HAP-1 (cell line): ENCODE measurements around the gene GOT1.

ENCODE experiments used
- DNase-seq, 2 experiments: peaks; one replicate each; pipeline ENCODE4 v3.0.0-alpha.2; 2016 to 2020; ENCODE audit warnings: low spot score in 2 of 2
- H3K27me3 ChIP-seq: fragments of 250-450 bp; sonication (Bioruptor Pico); 2 replicates; pipeline ENCODE4 v1.5.1; 2020; ENCODE audit warnings: low read depth, mild to moderate bottlenecking, moderate library complexity
- H3K36me3 ChIP-seq: fragments of 250-450 bp; sonication (Bioruptor Pico); replicated peaks from 2 replicates; pipeline ENCODE4 v1.5.1; 2020; ENCODE audit warnings: mild to moderate bottlenecking
- H3K4me1 ChIP-seq: fragments of 250-450 bp; sonication (Bioruptor Pico); 2 replicates; pipeline ENCODE4 v1.5.1; 2020; ENCODE audit warnings: mild to moderate bottlenecking
- H3K4me3 ChIP-seq: fragments of 250-450 bp; sonication (Bioruptor Pico); 2 replicates; pipeline ENCODE4 v1.5.1; 2020; ENCODE audit warnings: mild to moderate bottlenecking, moderate library complexity
- H3K9me3 ChIP-seq: fragments of 250-450 bp; sonication (Bioruptor Pico); 2 replicates; pipeline ENCODE4 v1.5.1; 2020; ENCODE audit warnings: mild to moderate bottlenecking, moderate library complexity
- in situ Hi-C: fragments of 300-500 bp; cut with MboI; formaldehyde crosslinking; loops from 3 replicates; pipeline ENCODE4 v1.14.3; 2020; ENCODE audit warnings: low sequenced_read_pairs, inconsistent platforms, mixed read lengths

Gene GOT1

DNA sequence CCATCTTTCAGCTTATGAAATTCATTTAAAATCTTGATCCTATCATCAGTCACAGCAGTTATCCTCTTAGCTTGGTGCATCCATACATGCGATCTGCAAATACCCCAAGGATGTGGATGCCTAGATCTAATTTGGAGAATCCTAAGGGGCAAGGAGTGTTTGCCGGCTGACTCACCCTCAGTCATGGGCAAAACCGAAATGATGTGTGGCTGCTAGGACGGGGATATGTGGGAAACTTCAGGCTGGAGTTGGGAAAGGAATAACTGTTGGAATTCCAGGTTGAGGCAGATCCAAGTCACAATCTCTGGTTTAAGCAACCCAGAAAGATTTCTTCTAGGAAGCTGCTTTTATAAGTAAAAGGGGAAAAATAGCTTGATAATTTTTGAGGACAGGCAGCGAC is 19.7 kb upstream of the GOT1 start:
- no peaks in the 10 kb centered on the region for H3K36me3 ChIP-seq
- H3K9me3 ChIP-seq = no peaks in the 10 kb centered on the region
- no peaks in the 10 kb centered on the region for H3K27me3 ChIP-seq
- no peak for DNase-seq
- no peak overlapping the region for H3K4me3 ChIP-seq
- in situ Hi-C loops = no loop called here
- peaks cover 20% of the 10 kb centered on the region for H3K4me1 ChIP-seq

DNA sequence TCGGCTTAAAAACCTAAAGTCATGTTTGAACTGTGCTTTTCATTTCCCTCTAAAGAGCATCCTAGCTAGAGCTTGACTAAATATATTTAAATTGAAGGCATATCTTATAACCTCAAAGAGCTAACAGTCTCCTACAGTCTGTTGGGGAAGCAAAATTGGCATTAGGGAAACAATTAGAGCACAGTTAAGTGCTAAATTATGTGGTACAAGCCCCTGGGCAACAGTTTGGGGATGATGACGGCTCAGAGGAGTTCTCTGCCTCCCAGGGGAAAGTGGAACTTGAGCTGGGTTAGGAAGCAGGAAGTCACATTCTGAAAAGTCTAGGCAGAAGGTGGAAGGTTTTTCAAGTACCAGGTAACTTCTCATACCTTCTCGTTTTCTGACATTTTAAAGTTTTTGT is 18.6 kb upstream of the GOT1 start:
- Histone ChIP-seq H3K27me3 (no peaks in the 10 kb centered on the region), H3K9me3 (no peaks in the 10 kb centered on the region), H3K4me1 (peaks cover 28% of the 10 kb centered on the region), H3K36me3 (no peaks in the 10 kb centered on the region), H3K4me3 (no peak overlapping the region)
- DNase-seq = no peak
- in situ Hi-C loops = no loop called here

DNA sequence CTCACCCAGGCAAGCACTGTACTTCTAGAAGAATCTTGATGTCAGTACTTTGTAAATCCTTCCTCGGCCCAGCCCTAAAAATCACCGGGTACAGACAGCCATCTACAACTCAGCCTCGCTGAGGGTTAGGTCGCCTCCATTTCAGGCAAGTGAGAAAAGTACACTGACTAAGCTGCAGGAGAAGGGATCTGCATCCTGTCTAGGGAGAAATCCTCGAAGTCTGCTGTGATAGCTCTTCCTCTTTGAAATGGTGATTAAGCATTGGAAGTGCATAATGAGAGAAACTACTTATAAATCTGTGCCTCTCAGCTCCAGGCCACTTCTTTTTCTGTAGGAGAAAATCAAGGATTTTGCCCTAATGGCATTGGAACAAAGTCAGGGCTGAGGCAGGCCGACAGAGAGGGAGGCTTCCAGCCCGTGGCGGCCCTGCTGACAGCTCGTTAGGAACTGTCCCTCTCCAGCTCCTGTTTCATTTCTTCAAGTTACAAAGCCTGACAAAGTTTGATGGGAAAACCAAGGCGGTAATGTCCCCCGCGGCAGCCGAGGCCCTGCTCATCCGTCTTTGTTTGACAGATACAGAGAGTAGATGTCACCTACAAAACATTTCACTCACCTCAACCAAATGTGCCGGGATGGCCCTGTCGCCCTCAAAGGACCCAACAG is 14.1 kb upstream of the GOT1 start:
- Histone ChIP-seq H3K4me1 (peaks cover 22% of the 10 kb centered on the region), H3K36me3 (no peaks in the 10 kb centered on the region), H3K27me3 (no peaks in the 10 kb centered on the region), H3K9me3 (no peaks in the 10 kb centered on the region), H3K4me3 (no peak overlapping the region)
- peak; percentile 23 to 55 for DNase-seq
- in situ Hi-C loops = no loop called here

DNA sequence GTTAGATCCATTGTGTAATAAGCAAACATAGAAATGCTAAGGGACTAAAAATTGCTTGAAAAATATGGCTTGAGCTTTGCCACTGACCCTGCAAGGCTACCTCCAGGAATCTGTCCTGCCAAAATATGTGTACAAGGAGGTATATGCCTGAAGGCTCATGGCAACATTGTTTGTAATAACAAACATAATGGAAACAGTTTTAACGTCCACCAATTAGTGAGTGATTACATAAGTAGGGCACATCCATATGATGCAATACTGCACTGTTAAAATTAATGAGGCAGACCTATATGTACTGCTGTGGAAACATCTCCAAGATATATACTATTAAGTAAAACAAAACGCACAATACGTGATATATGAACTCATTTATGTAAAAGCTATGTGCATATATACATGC is 13.1 kb upstream of the GOT1 start:
- H3K27me3 ChIP-seq = no peaks in the 10 kb centered on the region
- H3K4me3 ChIP-seq = no peak overlapping the region
- no peaks in the 10 kb centered on the region for H3K36me3 ChIP-seq
- H3K9me3 ChIP-seq = no peaks in the 10 kb centered on the region
- in situ Hi-C loops = no loop called here
- peaks cover 22% of the 10 kb centered on the region for H3K4me1 ChIP-seq
- no peak for DNase-seq

DNA sequence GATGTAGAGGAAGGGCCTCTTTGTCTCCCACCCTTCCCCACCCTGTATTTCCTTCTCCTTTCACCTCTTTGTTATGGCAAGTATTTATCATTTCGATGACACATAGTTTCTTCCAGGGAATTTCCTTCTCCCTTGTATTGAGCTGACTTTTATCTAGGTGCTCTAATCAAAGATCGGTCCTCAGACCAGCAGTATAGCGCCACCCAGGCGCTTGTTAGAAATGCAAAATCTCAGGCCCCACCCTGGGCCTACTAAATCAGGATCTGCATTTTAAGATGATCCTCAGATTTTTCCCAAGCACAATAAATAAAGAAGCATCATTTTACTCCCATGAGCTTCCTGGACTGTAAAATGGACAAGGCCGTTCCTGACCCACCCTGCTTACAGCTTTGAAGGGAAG is 12.0 kb upstream of the GOT1 start:
- Histone ChIP-seq H3K4me3 (no peak overlapping the region), H3K36me3 (no peaks in the 10 kb centered on the region), H3K4me1 (peaks cover 22% of the 10 kb centered on the region), H3K9me3 (no peaks in the 10 kb centered on the region), H3K27me3 (no peaks in the 10 kb centered on the region)
- in situ Hi-C loops = no loop called here
- DNase-seq = no peak

DNA sequence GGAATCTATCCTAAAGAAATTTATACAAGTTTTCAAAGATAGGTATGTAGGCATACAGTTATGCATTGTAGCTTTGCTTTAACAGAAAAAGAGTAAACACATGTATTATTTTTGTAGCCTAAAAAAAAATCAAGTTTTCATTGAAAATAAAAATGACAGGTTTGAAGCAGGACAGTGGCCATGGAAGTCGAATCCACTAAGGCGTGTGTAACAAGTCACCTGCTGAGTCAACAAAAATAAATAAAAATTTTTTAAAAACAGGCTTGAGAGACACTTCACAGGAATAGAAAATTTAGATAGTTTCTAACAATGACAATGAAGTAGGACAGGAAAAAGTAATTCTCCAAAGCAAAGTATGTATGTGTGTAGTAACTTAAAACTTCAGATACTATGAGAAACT is 8.5 kb upstream of the GOT1 start:
- in situ Hi-C loops = no loop called here
- no peak for DNase-seq
- Histone ChIP-seq H3K9me3 (no peaks in the 10 kb centered on the region), H3K36me3 (no peaks in the 10 kb centered on the region), H3K4me3 (no peak overlapping the region), H3K27me3 (no peaks in the 10 kb centered on the region), H3K4me1 (peaks cover 13% of the 10 kb centered on the region)

DNA sequence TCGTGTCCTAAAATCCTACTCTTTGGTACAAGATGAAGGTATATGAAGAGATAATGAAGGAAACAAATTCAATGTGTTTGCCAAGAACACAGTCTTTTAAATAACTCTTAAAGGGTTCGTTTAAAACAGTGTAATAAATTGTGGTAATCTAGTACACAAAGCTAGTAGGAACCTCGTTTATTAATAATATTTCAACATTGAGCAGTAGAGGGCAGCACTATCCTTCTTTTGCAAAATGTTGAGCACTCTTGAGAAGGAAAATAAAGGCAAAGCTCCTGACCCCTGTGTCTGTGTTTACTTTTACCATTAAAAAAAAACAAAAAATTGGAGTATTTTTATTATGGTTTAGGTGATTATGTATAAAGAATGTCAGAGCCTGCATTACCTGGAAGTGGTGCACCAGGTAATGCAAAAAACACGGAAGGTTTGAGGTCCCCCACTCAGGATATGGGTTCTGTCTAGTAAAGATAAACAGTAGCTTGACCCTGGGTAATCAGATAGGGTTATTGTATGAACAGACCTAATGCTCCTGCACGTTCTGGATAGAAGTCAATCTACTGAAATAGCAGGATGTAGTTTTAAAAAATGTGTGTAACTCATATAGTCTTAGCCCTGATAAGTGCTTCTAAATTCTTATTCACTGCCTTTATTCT is 5.7 kb upstream of the GOT1 start:
- peak; percentile 15 to 55 for DNase-seq
- in situ Hi-C loops = no loop called here
- Histone ChIP-seq H3K27me3 (no peaks in the 10 kb centered on the region), H3K36me3 (peaks cover 6% of the 10 kb centered on the region), H3K4me1 (peaks cover 15% of the 10 kb centered on the region), H3K9me3 (no peaks in the 10 kb centered on the region), H3K4me3 (no peak overlapping the region)

DNA sequence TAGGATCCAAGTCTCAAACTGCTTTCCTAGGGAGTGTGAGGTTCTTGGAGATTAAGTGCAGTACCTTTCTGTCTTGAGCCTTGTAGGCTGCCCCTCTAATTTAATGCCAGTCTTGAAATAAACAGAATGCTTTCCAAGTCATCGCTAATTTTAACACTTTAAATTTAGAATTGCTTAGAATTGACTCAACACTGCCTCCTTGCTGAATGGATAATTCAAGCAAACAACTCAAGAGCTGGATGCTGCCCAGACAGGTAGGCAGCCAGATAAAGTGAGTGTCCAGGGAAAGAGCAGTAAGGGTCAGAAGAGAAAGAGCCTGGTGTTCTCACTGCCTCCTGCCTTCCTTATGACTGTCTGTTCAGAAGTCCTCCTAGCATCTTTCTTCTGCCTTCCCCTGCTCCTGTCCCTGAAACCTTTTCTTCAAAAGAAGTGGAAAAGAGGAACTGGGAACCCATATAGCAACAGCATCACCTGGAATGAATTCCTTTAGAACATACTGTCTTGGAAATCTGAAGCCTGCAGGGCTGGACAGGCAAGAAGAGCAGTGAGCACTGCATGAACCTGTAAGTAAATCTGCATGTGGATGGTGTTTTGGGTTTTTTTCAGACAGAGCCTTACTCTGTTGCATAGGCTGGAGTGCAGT is 3.1 kb upstream of the GOT1 start:
- no peaks in the 10 kb centered on the region for H3K27me3 ChIP-seq
- in situ Hi-C loops = loop anchor here (5.0 kb wide), 2 partner anchors 99 to 179 kb away; partner anchors contain the start of gene NKX2-3
- no peak overlapping the region for H3K4me3 ChIP-seq
- no peak for DNase-seq
- H3K36me3 ChIP-seq = peaks cover 6% of the 10 kb centered on the region
- H3K9me3 ChIP-seq = no peaks in the 10 kb centered on the region
- H3K4me1 ChIP-seq = peaks cover 9% of the 10 kb centered on the region

DNA sequence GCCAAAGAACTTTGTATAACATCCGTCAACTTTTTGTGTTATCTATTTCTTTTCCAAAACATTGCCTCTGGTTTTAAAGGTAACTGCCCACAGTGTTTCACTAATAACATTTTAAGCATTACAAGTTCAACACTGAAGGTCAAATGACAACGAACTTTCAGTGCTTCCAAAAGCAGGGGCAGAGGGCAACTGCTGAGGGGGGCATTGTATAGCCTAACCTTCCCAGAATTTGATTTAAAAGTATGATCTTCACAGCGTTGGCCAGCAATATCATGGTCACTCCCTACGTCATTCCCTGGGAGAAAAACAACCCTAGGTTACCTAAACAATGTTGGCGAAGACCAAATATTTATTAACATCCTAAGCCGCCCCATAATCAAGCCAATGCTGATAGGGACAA is 2.5 kb upstream of the GOT1 start:
- peaks cover 6% of the 10 kb centered on the region for H3K36me3 ChIP-seq
- in situ Hi-C loops = loop anchor here (5.0 kb wide), 2 partner anchors 99 to 179 kb away; partner anchors contain the start of gene NKX2-3
- H3K4me3 ChIP-seq = no peak overlapping the region
- DNase-seq = no peak
- peaks cover 9% of the 10 kb centered on the region for H3K4me1 ChIP-seq
- no peaks in the 10 kb centered on the region for H3K9me3 ChIP-seq
- no peaks in the 10 kb centered on the region for H3K27me3 ChIP-seq

DNA sequence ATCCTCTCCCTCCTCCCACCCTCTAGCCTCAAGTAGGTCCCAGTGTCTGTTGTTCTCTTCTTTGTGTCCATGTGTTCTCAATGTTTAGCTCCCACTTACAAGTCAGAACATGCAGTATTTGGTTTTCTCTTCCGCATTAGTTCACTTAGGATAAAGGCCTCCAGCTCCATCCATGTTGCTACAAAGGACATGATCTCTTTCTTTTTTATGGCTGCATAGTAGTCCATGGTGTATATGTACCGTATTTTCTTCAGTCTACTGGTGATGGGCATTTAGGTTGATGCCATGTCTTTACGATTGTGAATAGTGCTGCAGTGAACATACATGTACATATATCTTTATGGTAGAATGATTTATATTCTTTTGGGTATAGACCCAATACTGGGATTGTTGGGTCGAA is 1.6 kb upstream of the GOT1 start:
- Histone ChIP-seq H3K36me3 (peaks cover 6% of the 10 kb centered on the region), H3K27me3 (no peaks in the 10 kb centered on the region), H3K4me3 (peak overlapping the region; percentile 89), H3K4me1 (peaks cover 9% of the 10 kb centered on the region), H3K9me3 (no peaks in the 10 kb centered on the region)
- in situ Hi-C loops = loop anchor here (5.0 kb wide), 2 partner anchors 100 to 180 kb away; partner anchors contain the start of gene NKX2-3
- DNase-seq = no peak

DNA sequence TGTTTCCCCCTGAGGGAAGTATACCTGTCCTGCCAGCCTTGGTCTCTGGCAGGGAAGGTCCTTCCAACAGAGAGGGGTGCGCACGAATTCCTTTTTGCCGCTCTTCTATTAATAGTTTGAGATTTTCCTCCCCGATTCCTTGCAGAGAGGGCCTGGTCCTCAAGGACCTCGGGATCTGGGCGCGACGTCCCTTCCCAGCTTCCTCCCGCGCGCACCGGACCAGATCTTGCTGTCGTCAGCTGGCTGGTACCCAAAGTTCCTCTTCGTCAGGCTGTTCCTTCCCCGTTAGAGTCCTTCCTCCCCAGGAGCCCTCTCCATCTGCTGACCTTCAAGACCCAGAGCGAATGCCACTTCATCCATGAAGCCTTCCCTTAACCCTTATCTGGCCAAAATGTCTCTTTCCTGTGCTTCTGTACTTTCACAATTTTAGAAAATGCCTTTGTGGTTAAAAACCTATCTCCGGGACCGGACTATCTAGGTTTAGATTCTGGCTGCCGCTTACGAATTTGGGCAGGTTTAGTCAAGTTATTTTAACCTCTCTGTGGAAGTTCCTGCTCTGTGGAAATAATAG is 851 bp upstream of the GOT1 start:
- H3K27me3 ChIP-seq = no peaks in the 10 kb centered on the region
- H3K9me3 ChIP-seq = no peaks in the 10 kb centered on the region
- peaks cover 6% of the 10 kb centered on the region for H3K36me3 ChIP-seq
- peaks cover 9% of the 10 kb centered on the region for H3K4me1 ChIP-seq
- DNase-seq = peak; percentile 40 to 64
- in situ Hi-C loops = loop anchor here (5.0 kb wide), 2 partner anchors 101 to 181 kb away; partner anchors contain the start of gene NKX2-3
- H3K4me3 ChIP-seq = peak overlapping the region; percentile 89

DNA sequence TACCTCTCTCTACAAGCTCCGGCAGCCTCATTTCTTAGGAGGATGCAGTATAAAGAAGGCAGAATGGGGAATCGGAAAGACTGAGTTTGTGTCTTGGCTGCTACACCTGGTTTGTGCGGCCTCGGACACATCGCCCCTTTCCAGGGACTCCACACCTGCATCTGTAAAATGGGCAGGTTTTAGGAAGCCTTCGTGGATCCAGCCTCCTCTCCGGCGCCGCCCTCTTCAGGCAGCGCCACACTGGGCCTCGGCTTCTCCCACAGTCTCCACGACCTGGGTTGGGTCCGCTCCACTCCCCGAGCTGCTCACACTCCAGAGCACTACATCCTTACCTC is 341 bp downstream of the GOT1 start:
- in situ Hi-C loops = loop anchor here (5.0 kb wide), 2 partner anchors 102 to 182 kb away; partner anchors contain the start of gene NKX2-3
- Histone ChIP-seq H3K27me3 (no peaks in the 10 kb centered on the region), H3K4me1 (peaks cover 11% of the 10 kb centered on the region), H3K36me3 (peaks cover 12% of the 10 kb centered on the region), H3K4me3 (peak overlapping the region; percentile 89), H3K9me3 (no peaks in the 10 kb centered on the region)
- DNase-seq = no peak

DNA sequence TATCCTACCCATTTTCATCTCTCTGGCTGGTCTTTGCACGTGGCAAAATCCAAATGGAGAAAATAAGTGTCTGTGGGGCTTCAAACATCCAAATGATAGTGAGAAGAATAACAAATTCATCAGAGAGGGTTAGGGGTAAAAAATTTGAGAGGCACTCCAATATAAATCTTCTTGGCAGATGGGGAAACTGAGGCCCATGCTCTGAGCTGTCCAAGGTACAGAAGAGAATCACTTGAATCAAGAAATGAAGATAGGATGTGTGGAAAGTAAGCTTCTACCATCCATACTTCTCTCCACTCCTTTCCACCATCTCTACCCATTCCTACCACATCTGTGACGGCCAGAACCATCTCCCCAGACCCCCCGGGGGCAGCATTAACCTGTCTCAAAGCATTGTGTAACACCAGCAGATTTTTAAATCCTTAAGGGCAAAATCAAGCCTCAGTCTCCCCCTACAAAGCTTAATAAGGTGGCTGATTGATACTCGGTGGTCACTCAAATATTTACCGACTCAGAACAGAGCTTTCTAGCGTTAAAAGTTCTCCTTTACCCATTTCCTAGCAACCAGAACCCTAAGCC is 818 bp downstream of the GOT1 start:
- no peaks in the 10 kb centered on the region for H3K9me3 ChIP-seq
- H3K4me1 ChIP-seq = peaks cover 15% of the 10 kb centered on the region
- H3K4me3 ChIP-seq = peak overlapping the region; percentile 89
- in situ Hi-C loops = loop anchor here (5.0 kb wide), 2 partner anchors 103 to 183 kb away; partner anchors contain the start of gene NKX2-3
- peaks cover 15% of the 10 kb centered on the region for H3K36me3 ChIP-seq
- no peaks in the 10 kb centered on the region for H3K27me3 ChIP-seq
- no peak for DNase-seq
